Cardiac muscle cell (in vitro differentiated cells and primary cell): ENCODE results near the gene ZFAND3. TPM values are rescaled to one million over a fixed set of nuclear protein-coding genes. Genes with fewer than 3 reads are reported as not detected.
A peak's percentile ranks its signal among the peaks of the same experiment; 100 is the strongest.

ENCODE experiments used
- DNase-seq, 2 donors: peaks; one replicate each; pipeline versions ENCODE4 v3.0.0 to v3.0.0-alpha.2; 2010 to 2017; ENCODE audit warnings: low read depth in 1 of 2, low spot score in 1 of 2
- H3K27ac ChIP-seq: fragments of 200-600 bp; sonication (generic); 2 replicates; pipeline ENCODE4 v1.5.1; 2016
- H3K27me3 ChIP-seq: fragments of 200-600 bp; sonication (generic); 2 replicates; pipeline ENCODE4 v1.6.0; 2016; ENCODE audit warnings: control low read depth
- H3K36me3 ChIP-seq: fragments of 200-600 bp; sonication (generic); 2 replicates; pipeline ENCODE4 v1.5.1; 2016; ENCODE audit warnings: control low read depth
- H3K4me1 ChIP-seq: fragments of 200-600 bp; sonication (generic); 2 replicates; pipeline ENCODE4 v1.8.1; 2017; ENCODE audit warnings: low read depth, mild to moderate bottlenecking, mixed run types
- H3K4me3 ChIP-seq: fragments of 200-600 bp; sonication (generic); 2 replicates; pipeline ENCODE4 v1.5.1; 2016; ENCODE audit warnings: mild to moderate bottlenecking
- H3K9me3 ChIP-seq: fragments of 200-600 bp; sonication (generic); 2 replicates; pipeline ENCODE4 v1.5.1; 2017; ENCODE audit warnings: low read depth, mild to moderate bottlenecking, control low read depth
- polyA plus RNA-seq: library from polyadenylated mRNA; unstranded; fragments of >200 nt; fragmentation: Nextera tagmentation; extraction: Ambion mirVana; gene quantifications from 2 replicates; pipeline ENCODE4 v1.2.1, GENCODE V29; 2016
- total RNA-seq: library from RNA; depleted of rRNA; stranded (reverse); fragments of >200 nt; gene quantifications from 2 replicates; pipeline ENCODE4 v1.2.3, GENCODE V29; 2016
- TF ChIP-seq, protein P1 (sequence below): IDR thresholded peaks from 2 replicates; pipeline ENCODE4 v1.5.1; 2012; ENCODE audit warnings: low read depth, mild to moderate bottlenecking, low read length

Gene ZFAND3
- total and polyA plus RNA-seq, 2 experiments from 2014 or later, result 49.9 to 68.0 TPM

DNA sequence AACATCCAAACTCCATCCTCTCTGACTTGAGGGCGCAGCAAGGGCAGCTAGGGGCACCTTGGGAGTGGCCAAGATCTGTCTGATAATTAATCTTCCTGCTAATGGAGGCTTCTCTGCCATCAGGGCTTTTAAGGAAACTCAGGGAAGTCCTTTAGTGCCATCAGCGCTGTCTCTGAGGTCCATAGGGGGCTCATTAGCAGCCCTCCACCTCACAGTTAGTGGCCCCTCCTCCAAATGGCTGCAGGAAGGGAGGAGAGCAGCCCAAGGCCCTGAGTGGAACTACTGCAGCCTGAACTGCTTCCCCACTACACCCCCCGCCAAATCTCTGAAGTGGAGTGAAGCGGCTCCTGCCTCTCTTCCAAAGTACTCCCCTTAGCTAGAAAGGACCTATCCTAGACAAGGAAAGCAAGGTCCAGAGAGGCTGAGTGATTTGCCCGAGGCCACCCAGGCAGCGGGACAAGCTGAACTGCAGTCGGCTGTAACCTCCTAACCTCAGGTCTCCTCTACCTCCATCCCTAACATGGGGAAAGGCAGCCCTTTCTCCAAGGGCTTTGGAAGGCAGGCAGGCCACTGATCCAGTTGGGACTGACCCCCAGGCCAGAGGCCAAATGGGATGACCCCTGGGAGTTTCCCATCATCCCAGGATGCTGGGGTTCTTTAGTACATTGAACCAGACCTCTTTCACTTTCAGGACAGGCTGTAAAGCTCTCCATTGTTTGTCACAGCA lies 39.5 kb upstream of the ZFAND3 start:
- TF ChIP-seq, protein P1, sequence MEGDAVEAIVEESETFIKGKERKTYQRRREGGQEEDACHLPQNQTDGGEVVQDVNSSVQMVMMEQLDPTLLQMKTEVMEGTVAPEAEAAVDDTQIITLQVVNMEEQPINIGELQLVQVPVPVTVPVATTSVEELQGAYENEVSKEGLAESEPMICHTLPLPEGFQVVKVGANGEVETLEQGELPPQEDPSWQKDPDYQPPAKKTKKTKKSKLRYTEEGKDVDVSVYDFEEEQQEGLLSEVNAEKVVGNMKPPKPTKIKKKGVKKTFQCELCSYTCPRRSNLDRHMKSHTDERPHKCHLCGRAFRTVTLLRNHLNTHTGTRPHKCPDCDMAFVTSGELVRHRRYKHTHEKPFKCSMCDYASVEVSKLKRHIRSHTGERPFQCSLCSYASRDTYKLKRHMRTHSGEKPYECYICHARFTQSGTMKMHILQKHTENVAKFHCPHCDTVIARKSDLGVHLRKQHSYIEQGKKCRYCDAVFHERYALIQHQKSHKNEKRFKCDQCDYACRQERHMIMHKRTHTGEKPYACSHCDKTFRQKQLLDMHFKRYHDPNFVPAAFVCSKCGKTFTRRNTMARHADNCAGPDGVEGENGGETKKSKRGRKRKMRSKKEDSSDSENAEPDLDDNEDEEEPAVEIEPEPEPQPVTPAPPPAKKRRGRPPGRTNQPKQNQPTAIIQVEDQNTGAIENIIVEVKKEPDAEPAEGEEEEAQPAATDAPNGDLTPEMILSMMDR, result no peak
- Histone ChIP-seq H3K9me3 (no peaks in the 10 kb centered on the region), H3K27me3 (peaks cover 16% of the 10 kb centered on the region), H3K4me3 (no peak overlapping the region), H3K27ac (no peak overlapping the region), H3K4me1 (peaks cover 12% of the 10 kb centered on the region), H3K36me3 (no peaks in the 10 kb centered on the region)
- DNase-seq, result no peak

DNA sequence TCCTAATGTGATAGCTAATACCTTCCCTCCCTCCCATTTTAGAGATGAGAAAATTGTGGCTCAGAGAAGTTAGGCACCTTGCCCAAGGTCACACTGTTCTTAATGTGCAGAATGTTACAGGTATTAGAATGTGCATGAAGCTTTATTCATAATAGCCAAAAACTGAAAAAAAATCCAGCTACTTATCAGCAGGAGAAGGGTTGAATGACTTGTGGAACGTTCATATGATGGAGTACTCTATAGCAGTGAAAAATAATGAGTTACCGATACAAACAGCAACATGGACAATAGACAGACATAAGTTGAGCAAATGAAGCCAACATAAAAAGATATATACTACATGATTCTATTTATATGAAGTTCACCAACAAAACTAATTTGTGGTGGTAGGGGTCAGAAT lies 37.7 kb upstream of the ZFAND3 start:
- peaks cover 12% of the 10 kb centered on the region for H3K4me1 ChIP-seq
- no peaks in the 10 kb centered on the region for H3K36me3 ChIP-seq
- no peak overlapping the region for H3K4me3 ChIP-seq
- no peak for DNase-seq
- TF ChIP-seq, protein P1, result no peak
- H3K27ac ChIP-seq, result no peak overlapping the region
- H3K27me3 ChIP-seq, result peaks cover 16% of the 10 kb centered on the region
- no peaks in the 10 kb centered on the region for H3K9me3 ChIP-seq

DNA sequence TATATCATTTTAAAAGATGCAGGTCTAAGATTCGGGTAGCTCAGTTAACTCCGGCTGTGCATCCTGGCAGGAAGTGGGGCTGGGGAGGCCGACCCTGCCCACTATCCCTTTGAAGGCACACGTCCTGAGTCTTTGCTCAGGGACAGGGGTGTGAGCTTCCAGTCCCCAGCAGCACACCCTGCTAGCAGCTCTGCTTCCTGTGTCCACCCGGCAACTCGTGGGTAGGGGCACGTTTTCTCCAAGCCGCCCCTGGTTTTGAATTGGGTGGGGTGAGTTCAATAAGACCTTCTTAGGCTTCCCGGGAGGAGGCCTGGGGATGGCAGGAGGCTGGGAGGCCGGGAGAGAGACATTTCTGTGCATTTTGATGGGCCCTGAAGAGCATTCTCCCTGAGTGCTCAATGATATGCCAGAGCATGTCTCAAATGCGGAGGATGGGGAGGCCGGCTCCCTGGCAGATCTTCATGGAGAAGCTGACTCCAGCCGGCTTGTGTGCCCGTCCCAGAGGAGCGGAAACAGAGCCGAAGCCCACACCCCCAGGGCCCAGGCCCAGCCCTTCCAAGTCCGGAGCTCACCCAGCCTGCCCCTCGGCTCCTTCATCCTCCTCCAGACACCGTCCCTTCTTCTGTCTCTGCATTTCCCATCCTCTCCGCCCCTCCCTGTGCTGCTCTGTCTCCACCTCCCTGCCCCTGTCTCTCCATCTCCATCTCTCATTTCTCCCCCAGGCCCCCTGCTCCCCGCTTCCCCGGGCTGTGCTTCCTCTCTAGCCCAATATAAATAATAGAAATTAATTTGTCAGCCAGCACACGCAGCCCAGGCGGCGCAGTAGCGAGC lies 36.3 kb upstream of the ZFAND3 start:
- Histone ChIP-seq H3K4me1 (peaks cover 7% of the 10 kb centered on the region), H3K9me3 (no peaks in the 10 kb centered on the region), H3K27ac (no peak overlapping the region), H3K36me3 (no peaks in the 10 kb centered on the region), H3K27me3 (peaks cover 16% of the 10 kb centered on the region), H3K4me3 (no peak overlapping the region)
- TF ChIP-seq, protein P1, result no peak
- peak in 1 of 2 donors; percentile 64 for DNase-seq

DNA sequence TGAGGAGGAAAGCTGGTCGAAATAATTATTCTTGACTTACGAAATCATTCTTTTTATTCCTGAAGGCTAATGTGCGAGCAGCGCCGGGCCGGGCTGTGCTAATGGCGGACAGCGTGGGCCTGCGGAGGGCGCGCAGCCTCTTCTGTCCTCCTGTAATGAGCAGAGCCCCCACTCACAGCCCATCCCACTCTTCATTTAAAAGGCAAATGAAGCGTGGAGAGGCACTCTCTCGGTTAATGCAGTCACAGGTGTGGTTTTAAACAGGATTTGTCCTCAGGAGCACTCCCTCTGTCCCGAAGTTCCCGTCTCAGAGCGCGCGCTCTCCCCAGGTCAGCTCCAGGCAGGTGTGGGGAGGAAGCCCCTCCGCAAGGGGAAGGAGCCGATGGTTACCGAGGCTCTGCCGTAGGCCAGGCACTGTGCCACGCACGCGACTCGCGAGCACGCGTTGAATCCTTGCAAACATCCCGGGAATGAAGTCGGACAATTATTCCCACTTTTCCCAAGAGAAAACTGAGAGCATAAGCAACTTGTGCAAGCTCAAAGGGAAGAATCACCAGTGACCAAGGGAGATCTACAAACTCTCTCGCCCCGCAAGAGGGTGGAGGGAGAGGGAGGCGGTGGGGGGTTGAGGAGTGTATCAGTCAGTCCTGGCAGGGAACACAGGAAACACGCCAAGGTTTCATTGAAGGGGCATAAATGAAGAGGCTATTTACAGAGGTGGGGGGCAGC lies 35.5 kb upstream of the ZFAND3 start:
- peaks cover 7% of the 10 kb centered on the region for H3K4me1 ChIP-seq
- H3K27ac ChIP-seq, result no peak overlapping the region
- no peaks in the 10 kb centered on the region for H3K9me3 ChIP-seq
- H3K27me3 ChIP-seq, result peaks cover 16% of the 10 kb centered on the region
- H3K4me3 ChIP-seq, result no peak overlapping the region
- TF ChIP-seq, protein P1, result peak; percentile 24
- no peaks in the 10 kb centered on the region for H3K36me3 ChIP-seq
- peak; percentile 9 to 55 for DNase-seq

DNA sequence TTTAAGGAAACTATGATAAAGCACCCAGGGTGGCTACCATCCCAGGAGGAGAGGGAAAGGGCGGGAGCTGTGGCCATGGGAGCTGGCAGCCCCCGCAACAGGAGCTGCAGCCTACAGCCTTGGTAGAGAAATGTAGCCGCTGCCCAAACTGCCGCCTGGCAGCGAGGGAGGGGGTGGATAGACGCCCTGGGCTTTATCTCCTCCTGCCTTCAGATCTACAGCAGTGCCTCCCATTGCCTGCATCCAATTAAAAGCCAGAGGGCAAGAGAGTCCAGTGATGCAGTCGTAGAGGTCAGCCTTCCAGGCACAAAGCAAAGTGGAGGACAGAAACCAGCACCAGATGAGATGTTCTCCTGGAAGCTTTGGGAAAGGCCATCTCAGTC lies 35.0 kb upstream of the ZFAND3 start:
- DNase-seq, result no peak
- TF ChIP-seq, protein P1, result no peak
- Histone ChIP-seq H3K9me3 (no peaks in the 10 kb centered on the region), H3K36me3 (no peaks in the 10 kb centered on the region), H3K4me3 (no peak overlapping the region), H3K27me3 (peaks cover 16% of the 10 kb centered on the region), H3K27ac (no peak overlapping the region), H3K4me1 (peaks cover 7% of the 10 kb centered on the region)
